ENCODE data around the gene SMIM12.

DNA sequence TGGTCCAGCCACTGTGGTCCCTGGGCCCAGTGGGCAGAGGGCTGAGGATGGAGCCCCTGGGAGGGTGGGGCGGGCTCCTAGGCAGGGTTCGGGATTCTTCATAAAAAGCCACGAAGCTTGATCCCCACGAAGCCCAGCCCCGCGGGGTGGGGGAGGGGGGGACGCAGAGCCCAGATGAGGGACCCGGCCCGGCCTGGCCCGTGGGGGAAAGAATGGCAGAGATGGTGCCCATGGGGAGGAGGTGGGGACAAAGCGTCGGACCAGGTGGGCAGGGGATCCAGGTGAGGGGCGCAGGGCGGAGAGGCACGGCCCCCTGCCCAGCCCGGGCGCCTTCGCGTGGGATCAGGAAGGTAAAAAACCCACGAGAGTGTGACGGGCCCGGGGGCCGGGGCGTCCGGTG lies 6.0 kb upstream of the SMIM12 start:
- TF ChIP-seq, protein P1, sequence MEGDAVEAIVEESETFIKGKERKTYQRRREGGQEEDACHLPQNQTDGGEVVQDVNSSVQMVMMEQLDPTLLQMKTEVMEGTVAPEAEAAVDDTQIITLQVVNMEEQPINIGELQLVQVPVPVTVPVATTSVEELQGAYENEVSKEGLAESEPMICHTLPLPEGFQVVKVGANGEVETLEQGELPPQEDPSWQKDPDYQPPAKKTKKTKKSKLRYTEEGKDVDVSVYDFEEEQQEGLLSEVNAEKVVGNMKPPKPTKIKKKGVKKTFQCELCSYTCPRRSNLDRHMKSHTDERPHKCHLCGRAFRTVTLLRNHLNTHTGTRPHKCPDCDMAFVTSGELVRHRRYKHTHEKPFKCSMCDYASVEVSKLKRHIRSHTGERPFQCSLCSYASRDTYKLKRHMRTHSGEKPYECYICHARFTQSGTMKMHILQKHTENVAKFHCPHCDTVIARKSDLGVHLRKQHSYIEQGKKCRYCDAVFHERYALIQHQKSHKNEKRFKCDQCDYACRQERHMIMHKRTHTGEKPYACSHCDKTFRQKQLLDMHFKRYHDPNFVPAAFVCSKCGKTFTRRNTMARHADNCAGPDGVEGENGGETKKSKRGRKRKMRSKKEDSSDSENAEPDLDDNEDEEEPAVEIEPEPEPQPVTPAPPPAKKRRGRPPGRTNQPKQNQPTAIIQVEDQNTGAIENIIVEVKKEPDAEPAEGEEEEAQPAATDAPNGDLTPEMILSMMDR (IDR thresholded peaks at IDR 0.05): no peak
- TF ChIP-seq EP300 (IDR thresholded peaks at IDR 0.05): no peak
- TF ChIP-seq POLR2AphosphoS5 (IDR thresholded peaks at IDR 0.05): no peak
- TF ChIP-seq POLR2A (IDR thresholded peaks at IDR 0.05): no peak
